ENCODE data around the gene HNRNPL.

- TF ChIP-seq CTCF (IDR thresholded peaks at IDR 0.05; ENCODE audit: low read length): no peak
- TF ChIP-seq EZH2 (optimal IDR thresholded peaks at IDR 0.05; ENCODE audit: low read depth, low read length): no peak
These were observed 1.3 kb upstream of the HNRNPL start for GRCh38 chr19:38850976-38851621.
